ENCODE measurements around the gene CFAP97D2.
"Not testable (repeated sequence)": the region's sequence is repeated elsewhere in the genome, so short reads cannot be mapped to it uniquely, and the experiment has no call there.

CFAP97D2 gene

GRCh38 chr13:114231886-114232285, 52.8 kb downstream of the CFAP97D2 start:
- in situ Hi-C loops (cut with MboI; ENCODE audit: low sequenced_read_pairs), result no loop called here

GRCh38 chr13:114234266-114234644, 55.2 kb downstream of the CFAP97D2 start:
- in situ Hi-C loops (cut with MboI; ENCODE audit: low sequenced_read_pairs), result no loop called here

- in situ Hi-C loops (cut with MboI; ENCODE audit: low sequenced_read_pairs), result no loop called here
These were observed 55.8 kb downstream of the CFAP97D2 start, which contains the start of gene CDC16 for GRCh38 chr13:114234645-114235421. Gene CDC16 (plus strand): TSS chr13:114234897. CDS start chr13:114235085, 188 bp downstream.

GRCh38 chr13:114235697-114236096, 56.6 kb downstream of the CFAP97D2 start:
- in situ Hi-C loops (cut with MboI; ENCODE audit: low sequenced_read_pairs), result no loop called here

GRCh38 chr13:114236227-114236626, 57.2 kb downstream of the CFAP97D2 start:
- in situ Hi-C loops (cut with MboI; ENCODE audit: low sequenced_read_pairs), result no loop called here

- in situ Hi-C loops (cut with MboI; ENCODE audit: low sequenced_read_pairs), result no loop called here
These were observed 58.5 kb downstream of the CFAP97D2 start for GRCh38 chr13:114237415-114238112.

GRCh38 chr13:114241918-114242317, 62.9 kb downstream of the CFAP97D2 start:
- in situ Hi-C loops (cut with MboI; ENCODE audit: low sequenced_read_pairs), result no loop called here

- in situ Hi-C loops (cut with MboI; ENCODE audit: low sequenced_read_pairs), result no loop called here
These were observed 64.9 kb downstream of the CFAP97D2 start for GRCh38 chr13:114243971-114244370.

- in situ Hi-C loops (cut with MboI; ENCODE audit: low sequenced_read_pairs), result no loop called here
These were observed 65.6 kb downstream of the CFAP97D2 start for GRCh38 chr13:114244637-114245036.

GRCh38 chr13:114248011-114248410, 69.0 kb downstream of the CFAP97D2 start:
- in situ Hi-C loops (cut with MboI; ENCODE audit: low sequenced_read_pairs), result no loop called here

GRCh38 chr13:114249077-114249476, 70.0 kb downstream of the CFAP97D2 start:
- in situ Hi-C loops (cut with MboI; ENCODE audit: low sequenced_read_pairs), result no loop called here

GRCh38 chr13:114251639-114252440, 72.8 kb downstream of the CFAP97D2 start:
- in situ Hi-C loops (cut with MboI; ENCODE audit: low sequenced_read_pairs), result not testable (repeated sequence)

GRCh38 chr13:114256547-114256946, 77.5 kb downstream of the CFAP97D2 start:
- in situ Hi-C loops (cut with MboI; ENCODE audit: low sequenced_read_pairs), result no loop called here

- in situ Hi-C loops (cut with MboI; ENCODE audit: low sequenced_read_pairs), result no loop called here
These were observed 78.0 kb downstream of the CFAP97D2 start for GRCh38 chr13:114257014-114257413.

GRCh38 chr13:114258589-114258988, 79.5 kb downstream of the CFAP97D2 start:
- in situ Hi-C loops (cut with MboI; ENCODE audit: low sequenced_read_pairs), result no loop called here

GRCh38 chr13:114259374-114259773, 80.3 kb downstream of the CFAP97D2 start:
- in situ Hi-C loops (cut with MboI; ENCODE audit: low sequenced_read_pairs), result no loop called here

GRCh38 chr13:114259974-114260373, 80.9 kb downstream of the CFAP97D2 start:
- in situ Hi-C loops (cut with MboI; ENCODE audit: low sequenced_read_pairs), result no loop called here

GRCh38 chr13:114260814-114261213, 81.8 kb downstream of the CFAP97D2 start:
- in situ Hi-C loops (cut with MboI; ENCODE audit: low sequenced_read_pairs), result no loop called here

- in situ Hi-C loops (cut with MboI; ENCODE audit: low sequenced_read_pairs), result no loop called here
These were observed 82.4 kb downstream of the CFAP97D2 start for GRCh38 chr13:114261328-114261965.

GRCh38 chr13:114263578-114263977, 84.5 kb downstream of the CFAP97D2 start:
- in situ Hi-C loops (cut with MboI; ENCODE audit: low sequenced_read_pairs), result no loop called here

GRCh38 chr13:114264313-114264712, 85.3 kb downstream of the CFAP97D2 start:
- in situ Hi-C loops (cut with MboI; ENCODE audit: low sequenced_read_pairs), result not testable (repeated sequence)
